ENCODE measurements around the gene CYP2W1.
"Not testable (repeated sequence)": the region's sequence is repeated elsewhere in the genome, so short reads cannot be mapped to it uniquely, and the experiment has no call there.

CYP2W1 gene

GRCh38 chr7:1028044-1028770 lies 45.2 kb downstream of the CYP2W1 start:
- DNase-seq (ENCODE audit: low read depth in 2 of 2): peak; percentile 71 to 86

- peak; percentile 47 to 48 for DNase-seq (ENCODE audit: low read depth in 2 of 2)
Measured at GRCh38 chr7:1028775-1029636, 46.0 kb downstream of the CYP2W1 start.

GRCh38 chr7:1029637-1030443 lies 46.9 kb downstream of the CYP2W1 start:
- no peak for DNase-seq (ENCODE audit: low read depth in 2 of 2)

GRCh38 chr7:1030444-1031070 lies 47.6 kb downstream of the CYP2W1 start:
- DNase-seq (ENCODE audit: low read depth in 2 of 2): no peak

- DNase-seq (ENCODE audit: low read depth in 2 of 2): no peak
Measured at GRCh38 chr7:1031716-1032455, 48.9 kb downstream of the CYP2W1 start.

- DNase-seq (ENCODE audit: low read depth in 2 of 2): no peak
Measured at GRCh38 chr7:1032536-1033181, 49.7 kb downstream of the CYP2W1 start.

GRCh38 chr7:1033546-1034145 lies 50.7 kb downstream of the CYP2W1 start:
- no peak for DNase-seq (ENCODE audit: low read depth in 2 of 2)

- not testable (repeated sequence) for DNase-seq (ENCODE audit: low read depth in 2 of 2)
Measured at GRCh38 chr7:1034769-1035168, 51.8 kb downstream of the CYP2W1 start.

- DNase-seq (ENCODE audit: low read depth in 2 of 2): not testable (repeated sequence)
Measured at GRCh38 chr7:1036164-1036928, 53.4 kb downstream of the CYP2W1 start.
